ENCODE data around the gene SYNE2.

The SYNE2 gene

GRCh38 chr14:63924375-63924774 lies 71.6 kb downstream of the SYNE2 start:
- peaks cover 7% of the 10 kb centered on the region for H4K20me1 ChIP-seq (ENCODE audit: control insufficient read depth, insufficient read depth, low read depth, low read length)
- H3K4me2 ChIP-seq (ENCODE audit: low read length), result no peak overlapping the region
- H3K36me3 ChIP-seq (ENCODE audit: control insufficient read depth, low read length), result peaks cover 84% of the 10 kb centered on the region
- peaks cover 3% of the 10 kb centered on the region; the same call in 1 of the 2 replicates for H3K4me1 ChIP-seq (ENCODE audit: control insufficient read depth, low read length)
- H3K4me3 ChIP-seq (ENCODE audit: low read length), result no peak overlapping the region
- H3K9me3 ChIP-seq (ENCODE audit: control insufficient read depth, insufficient read depth, low read length), result peaks cover 5% of the 10 kb centered on the region; the same call in 1 of the 2 replicates
- no peak for TF ChIP-seq CTCF (IDR thresholded peaks at IDR 0.05; ENCODE audit: low read depth, low read length, poor library complexity, severe bottlenecking)
- TF ChIP-seq EZH2phosphoT487 (IDR thresholded peaks at IDR 0.05; ENCODE audit: borderline replicate concordance, low read length), result no peak
- no peak overlapping the region for H3K27ac ChIP-seq (ENCODE audit: low read depth, low read length)
- no peaks in the 10 kb centered on the region for H3K9me2 ChIP-seq (replicated peaks; ENCODE audit: control insufficient read depth, low read length)
- no peaks in the 10 kb centered on the region for H3K27me3 ChIP-seq (ENCODE audit: control insufficient read depth, low read length)
- H3F3A ChIP-seq (ENCODE audit: control insufficient read depth, insufficient read depth), result 0 out of 2 replicates have a peak, but pooled peaks cover 2% of the 10 kb centered on the region
- peaks cover 100% of the 10 kb centered on the region for H3K79me2 ChIP-seq (ENCODE audit: control insufficient read depth, low read length)

GRCh38 chr14:63926641-63927040 lies 73.8 kb downstream of the SYNE2 start:
- TF ChIP-seq CTCF (IDR thresholded peaks at IDR 0.05; ENCODE audit: low read depth, low read length, poor library complexity, severe bottlenecking), result no peak
- no peak for TF ChIP-seq EZH2phosphoT487 (IDR thresholded peaks at IDR 0.05; ENCODE audit: borderline replicate concordance, low read length)
- peaks cover 80% of the 10 kb centered on the region for H3K36me3 ChIP-seq (ENCODE audit: control insufficient read depth, low read length)
- peaks cover 10% of the 10 kb centered on the region; the same call in 1 of the 2 replicates for H4K20me1 ChIP-seq (ENCODE audit: control insufficient read depth, insufficient read depth, low read depth, low read length)
- H3K9me2 ChIP-seq (replicated peaks; ENCODE audit: control insufficient read depth, low read length), result no peaks in the 10 kb centered on the region
- no peak overlapping the region for H3K4me2 ChIP-seq (ENCODE audit: low read length)
- peaks cover 3% of the 10 kb centered on the region; the same call in 1 of the 2 replicates for H3K4me1 ChIP-seq (ENCODE audit: control insufficient read depth, low read length)
- H3K9me3 ChIP-seq (ENCODE audit: control insufficient read depth, insufficient read depth, low read length), result peaks cover 5% of the 10 kb centered on the region; the same call in 1 of the 2 replicates
- H3K4me3 ChIP-seq (ENCODE audit: low read length), result no peak overlapping the region
- no peaks in the 10 kb centered on the region for H3K27me3 ChIP-seq (ENCODE audit: control insufficient read depth, low read length)
- H3K79me2 ChIP-seq (ENCODE audit: control insufficient read depth, low read length), result peaks cover 98% of the 10 kb centered on the region
- 0 out of 2 replicates have a peak, but pooled peaks cover 3% of the 10 kb centered on the region for H3F3A ChIP-seq (ENCODE audit: control insufficient read depth, insufficient read depth)
- H3K27ac ChIP-seq (ENCODE audit: low read depth, low read length), result no peak overlapping the region

- peaks cover 11% of the 10 kb centered on the region for H4K20me1 ChIP-seq (ENCODE audit: control insufficient read depth, insufficient read depth, low read depth, low read length)
- no peak overlapping the region for H3K4me3 ChIP-seq (ENCODE audit: low read length)
- peaks cover 13% of the 10 kb centered on the region for H3K4me1 ChIP-seq (ENCODE audit: control insufficient read depth, low read length)
- no peaks in the 10 kb centered on the region for H3K9me3 ChIP-seq (ENCODE audit: control insufficient read depth, insufficient read depth, low read length)
- H3F3A ChIP-seq (ENCODE audit: control insufficient read depth, insufficient read depth), result 0 out of 2 replicates have a peak, but pooled peaks cover 3% of the 10 kb centered on the region
- TF ChIP-seq CTCF (IDR thresholded peaks at IDR 0.05; ENCODE audit: low read depth, low read length, poor library complexity, severe bottlenecking) (no peak), EZH2phosphoT487 (IDR thresholded peaks at IDR 0.05; ENCODE audit: borderline replicate concordance, low read length) (no peak)
- no peaks in the 10 kb centered on the region for H3K9me2 ChIP-seq (replicated peaks; ENCODE audit: control insufficient read depth, low read length)
- H3K36me3 ChIP-seq (ENCODE audit: control insufficient read depth, low read length), result peaks cover 74% of the 10 kb centered on the region
- no peak overlapping the region for H3K4me2 ChIP-seq (ENCODE audit: low read length)
- peaks cover 98% of the 10 kb centered on the region for H3K79me2 ChIP-seq (ENCODE audit: control insufficient read depth, low read length)
- no peaks in the 10 kb centered on the region for H3K27me3 ChIP-seq (ENCODE audit: control insufficient read depth, low read length)
- no peak overlapping the region for H3K27ac ChIP-seq (ENCODE audit: low read depth, low read length)
Observed at GRCh38 chr14:63928744-63929174, 76.0 kb downstream of the SYNE2 start.
